Left lung (tissue), 10 donors: Measurements from ENCODE around the gene GRIFIN. TPM values are rescaled to one million over a fixed set of nuclear protein-coding genes. Genes with fewer than 3 reads are reported as not detected.
"Not testable (repeated sequence)": the region's sequence is repeated elsewhere in the genome, so short reads cannot be mapped to it uniquely, and the experiment has no call there.

Source experiments
- ATAC-seq: fragments of 200-7000 bp; cut with Tn5 transposase; one replicate; pipeline ENCODE4 v1.9.1; 2020; ENCODE audit warnings: moderate library complexity
- DNase-seq, 4 donors: peaks; one replicate each; pipeline ENCODE4 v3.0.0-alpha.2; 2013 to 2020
- H3K27ac ChIP-seq, 2 donors: fragments of 200-600 bp; sonication (generic) in 1 of 2; one replicate each; pipeline versions ENCODE4 v1.5.0 to v1.8.0; 2020 to 2021
- H3K27me3 ChIP-seq, 2 donors: fragments of 200-600 bp; sonication (generic) in 1 of 2; one replicate each; pipeline versions ENCODE4 v1.5.0 to v1.8.0; 2020 to 2021
- H3K36me3 ChIP-seq, 2 donors: fragments of 200-600 bp; sonication (generic) in 1 of 2; one replicate each; pipeline versions ENCODE4 v1.5.0 to v1.8.0; 2020 to 2021
- H3K4me1 ChIP-seq, 2 donors: fragments of 200-600 bp; one replicate each; pipeline ENCODE4 v1.8.0; 2021
- H3K4me3 ChIP-seq, 2 donors: fragments of 200-600 bp; sonication (generic) in 1 of 2; one replicate each; pipeline versions ENCODE4 v1.5.0 to v1.8.0; 2020 to 2021; ENCODE audit warnings: mild to moderate bottlenecking in 1 of 2
- H3K9me3 ChIP-seq, 2 donors: fragments of 200-600 bp; sonication (generic) in 1 of 2; one replicate each; pipeline versions ENCODE4 v1.5.0 to v1.8.0; 2020 to 2021
- intact Hi-C, 2 donors: fragments of 100-400 bp; cut with DNase I; formaldehyde crosslinking; loops; one replicate each; pipeline versions ENCODE4 v1.11.2 to v1.14.2; 2022
- polyA plus RNA-seq, 6 donors: library from polyadenylated mRNA; unstranded; fragments of 120-200 nt; gene quantifications; one replicate each; pipeline ENCODE4 v1.2.1, GENCODE V29; 2013; ENCODE audit not compliant: insufficient read length in 6 of 6
- total RNA-seq, 2 donors: library from RNA; stranded (reverse); fragmentation: NEBNext Ultra II Directional; extraction: Animal tissue kit (Norgen Biotek cat#: 25700); gene quantifications; one replicate each; pipeline ENCODE4 v1.2.1, GENCODE V29; 2021
- TF ChIP-seq, protein P1 (sequence below), 2 donors: fragments of 200-600 bp; sonication (generic) in 1 of 2; IDR thresholded peaks; one replicate each; pipeline versions ENCODE4 v1.5.0 to v1.8.0; 2021; ENCODE audit warnings: antibody characterized with exemption in 2 of 2
- donor health status: DM: no; HTN: yes; CAD: no.
- donor health status: DM: no; HTN: no; CAD: no.

The GRIFIN gene
- total and polyA plus RNA-seq, 8 donors: 0.22 to 0.31 (median 0.26) TPM; not detected in 5

GRCh38 chr7:2471396-2471795 lies 4.8 kb downstream of the GRIFIN start:
- TF ChIP-seq, protein P1, sequence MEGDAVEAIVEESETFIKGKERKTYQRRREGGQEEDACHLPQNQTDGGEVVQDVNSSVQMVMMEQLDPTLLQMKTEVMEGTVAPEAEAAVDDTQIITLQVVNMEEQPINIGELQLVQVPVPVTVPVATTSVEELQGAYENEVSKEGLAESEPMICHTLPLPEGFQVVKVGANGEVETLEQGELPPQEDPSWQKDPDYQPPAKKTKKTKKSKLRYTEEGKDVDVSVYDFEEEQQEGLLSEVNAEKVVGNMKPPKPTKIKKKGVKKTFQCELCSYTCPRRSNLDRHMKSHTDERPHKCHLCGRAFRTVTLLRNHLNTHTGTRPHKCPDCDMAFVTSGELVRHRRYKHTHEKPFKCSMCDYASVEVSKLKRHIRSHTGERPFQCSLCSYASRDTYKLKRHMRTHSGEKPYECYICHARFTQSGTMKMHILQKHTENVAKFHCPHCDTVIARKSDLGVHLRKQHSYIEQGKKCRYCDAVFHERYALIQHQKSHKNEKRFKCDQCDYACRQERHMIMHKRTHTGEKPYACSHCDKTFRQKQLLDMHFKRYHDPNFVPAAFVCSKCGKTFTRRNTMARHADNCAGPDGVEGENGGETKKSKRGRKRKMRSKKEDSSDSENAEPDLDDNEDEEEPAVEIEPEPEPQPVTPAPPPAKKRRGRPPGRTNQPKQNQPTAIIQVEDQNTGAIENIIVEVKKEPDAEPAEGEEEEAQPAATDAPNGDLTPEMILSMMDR (IDR thresholded peaks at IDR 0.05): no peak
- Histone ChIP-seq H3K4me1 (peaks cover 4 to 28% of the 10 kb centered on the region in 2 donors), H3K27me3 (peaks cover 0 to 8% of the 10 kb centered on the region in 2 donors), H3K9me3 (no peaks in the 10 kb centered on the region), H3K27ac (no peak overlapping the region), H3K4me3 (no peak overlapping the region), H3K36me3 (no peaks in the 10 kb centered on the region)
- intact Hi-C loops: loop anchor here in 1 of 2 donors (10.0 kb wide), 1 partner anchor 93 kb away; no protein-coding TSS in a partner anchor
- ATAC-seq (no peak), DNase-seq (peak in 3 of 4 donors; percentile 41 to 79 (median 76))

- TF ChIP-seq, protein P1 (IDR thresholded peaks at IDR 0.05): no peak
- ATAC-seq: no peak
- H3K27me3 ChIP-seq: peaks cover 0 to 8% of the 10 kb centered on the region in 2 donors
- no peak for DNase-seq
- H3K36me3 ChIP-seq: no peaks in the 10 kb centered on the region
- H3K27ac ChIP-seq: no peak overlapping the region
- H3K4me1 ChIP-seq: peaks cover 4 to 28% of the 10 kb centered on the region in 2 donors
- intact Hi-C loops: loop anchor here in 1 of 2 donors (10.0 kb wide), 1 partner anchor 94 kb away; no protein-coding TSS in a partner anchor
- H3K4me3 ChIP-seq: no peak overlapping the region
- H3K9me3 ChIP-seq: no peaks in the 10 kb centered on the region
Measured at GRCh38 chr7:2471022-2471329, 5.2 kb downstream of the GRIFIN start.

- peak in 1 of 4 donors; percentile 73 for DNase-seq
- no peak overlapping the region for H3K27ac ChIP-seq
- intact Hi-C loops: loop anchor here in 1 of 2 donors (10.0 kb wide), 1 partner anchor 94 kb away; no protein-coding TSS in a partner anchor
- ATAC-seq: no peak
- TF ChIP-seq, protein P1 (IDR thresholded peaks at IDR 0.05): no peak
- H3K4me1 ChIP-seq: peaks cover 4 to 28% of the 10 kb centered on the region in 2 donors
- peaks cover 0 to 8% of the 10 kb centered on the region in 2 donors for H3K27me3 ChIP-seq
- no peaks in the 10 kb centered on the region for H3K36me3 ChIP-seq
- no peaks in the 10 kb centered on the region for H3K9me3 ChIP-seq
- no peak overlapping the region for H3K4me3 ChIP-seq
Measured at GRCh38 chr7:2470204-2471021, 5.8 kb downstream of the GRIFIN start.

- H3K36me3 ChIP-seq, H3K4me3 ChIP-seq, ATAC-seq, H3K27ac ChIP-seq, H3K9me3 ChIP-seq, H3K27me3 ChIP-seq: not testable (repeated sequence)
- intact Hi-C loops: loop anchor here in 1 of 2 donors (10.0 kb wide), 1 partner anchor 95 kb away; no protein-coding TSS in a partner anchor
- peak in 1 of 4 donors; percentile 45 for DNase-seq
- H3K4me1 ChIP-seq: peaks cover 4 to 28% of the 10 kb centered on the region in 2 donors
Measured at GRCh38 chr7:2469460-2470203, 6.6 kb downstream of the GRIFIN start.

GRCh38 chr7:2468227-2468626 lies 8.0 kb downstream of the GRIFIN start:
- Histone ChIP-seq H3K4me3 (no peak overlapping the region), H3K9me3 (no peaks in the 10 kb centered on the region), H3K27me3 (peaks cover 0 to 8% of the 10 kb centered on the region in 2 donors), H3K4me1 (peaks cover 4 to 28% of the 10 kb centered on the region in 2 donors), H3K36me3 (no peaks in the 10 kb centered on the region), H3K27ac (no peak overlapping the region)
- TF ChIP-seq, protein P1 (IDR thresholded peaks at IDR 0.05): no peak
- intact Hi-C loops: no loop called here
- peak in 1 of 4 donors; percentile 59 for DNase-seq
- ATAC-seq: no peak
